22Rv1 (cell line): Measurements from ENCODE around the gene BNIP5.

ENCODE experiments used
- ZFX ChIP-seq: fragments of 450-650 bp; IDR thresholded peaks from 2 replicates; pipeline ENCODE4 v1.6.1; 2017; ENCODE audit warnings: antibody characterized with exemption, borderline replicate concordance
- TF ChIP-seq, protein P1 (sequence below): fragments of 450-650 bp; IDR thresholded peaks from 2 replicates; pipeline ENCODE4 v1.5.1; 2017; ENCODE audit warnings: mild to moderate bottlenecking

DNA sequence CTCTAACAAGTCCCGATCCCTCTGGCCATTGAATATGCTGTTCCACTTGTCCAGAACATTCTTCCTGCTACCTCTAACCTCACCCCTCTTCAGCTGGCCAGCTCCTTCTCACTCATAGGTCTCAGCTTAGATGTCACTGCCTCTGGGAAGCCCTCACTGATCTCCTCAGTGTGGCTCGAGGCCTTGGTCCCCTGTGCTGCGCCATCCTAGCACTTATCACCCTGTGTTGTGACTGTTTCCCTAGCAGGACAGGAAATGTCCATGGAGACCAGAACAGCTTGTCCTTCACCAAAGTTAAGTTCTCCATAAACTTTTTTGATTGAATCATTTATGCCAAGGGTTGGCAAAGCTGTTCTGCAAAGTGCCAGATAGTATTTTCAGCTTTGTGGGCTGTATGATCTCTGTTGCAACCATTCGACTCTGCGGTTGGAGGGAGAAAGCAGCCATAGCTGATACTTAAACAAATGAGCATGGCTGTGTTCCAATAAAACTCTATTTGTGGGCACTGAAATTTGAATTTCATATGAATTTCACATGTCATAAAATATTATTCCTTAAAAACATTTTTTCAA is 6.5 kb upstream of the BNIP5 start:
- TF ChIP-seq, protein P1, sequence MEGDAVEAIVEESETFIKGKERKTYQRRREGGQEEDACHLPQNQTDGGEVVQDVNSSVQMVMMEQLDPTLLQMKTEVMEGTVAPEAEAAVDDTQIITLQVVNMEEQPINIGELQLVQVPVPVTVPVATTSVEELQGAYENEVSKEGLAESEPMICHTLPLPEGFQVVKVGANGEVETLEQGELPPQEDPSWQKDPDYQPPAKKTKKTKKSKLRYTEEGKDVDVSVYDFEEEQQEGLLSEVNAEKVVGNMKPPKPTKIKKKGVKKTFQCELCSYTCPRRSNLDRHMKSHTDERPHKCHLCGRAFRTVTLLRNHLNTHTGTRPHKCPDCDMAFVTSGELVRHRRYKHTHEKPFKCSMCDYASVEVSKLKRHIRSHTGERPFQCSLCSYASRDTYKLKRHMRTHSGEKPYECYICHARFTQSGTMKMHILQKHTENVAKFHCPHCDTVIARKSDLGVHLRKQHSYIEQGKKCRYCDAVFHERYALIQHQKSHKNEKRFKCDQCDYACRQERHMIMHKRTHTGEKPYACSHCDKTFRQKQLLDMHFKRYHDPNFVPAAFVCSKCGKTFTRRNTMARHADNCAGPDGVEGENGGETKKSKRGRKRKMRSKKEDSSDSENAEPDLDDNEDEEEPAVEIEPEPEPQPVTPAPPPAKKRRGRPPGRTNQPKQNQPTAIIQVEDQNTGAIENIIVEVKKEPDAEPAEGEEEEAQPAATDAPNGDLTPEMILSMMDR: no peak
- no peak for TF ChIP-seq ZFX
